ENCODE data around the gene SUPT3H.
"Not testable (repeated sequence)": the region's sequence is repeated elsewhere in the genome, so short reads cannot be mapped to it uniquely, and the experiment has no call there.

SUPT3H gene

GRCh38 chr6:45104429-45104828, 273.3 kb downstream of the SUPT3H start:
- DNase-seq, result no peak

GRCh38 chr6:45098256-45098655, 279.5 kb downstream of the SUPT3H start:
- no peak for DNase-seq

DNA sequence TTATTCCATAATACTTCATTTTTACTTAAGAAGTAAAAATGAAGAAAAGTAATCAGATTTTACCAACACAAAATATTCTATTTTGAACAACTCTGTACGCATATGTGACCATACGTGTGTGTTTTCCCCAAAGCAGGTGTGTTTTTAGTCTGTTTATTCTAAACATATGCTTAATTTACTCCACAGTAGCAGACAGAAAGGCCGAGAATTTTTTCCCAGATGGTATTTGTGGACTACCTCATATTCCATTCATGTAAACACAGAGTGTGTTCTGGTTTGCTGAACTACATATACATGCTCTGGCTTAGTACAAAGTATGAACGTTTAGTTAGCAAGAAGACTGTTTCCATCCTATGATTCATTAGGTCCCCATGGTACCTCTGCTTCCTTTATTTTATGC, 282.9 kb downstream of the SUPT3H start:
- DNase-seq, result no peak

GRCh38 chr6:45092135-45092534, 285.6 kb downstream of the SUPT3H start:
- no peak for DNase-seq

DNA sequence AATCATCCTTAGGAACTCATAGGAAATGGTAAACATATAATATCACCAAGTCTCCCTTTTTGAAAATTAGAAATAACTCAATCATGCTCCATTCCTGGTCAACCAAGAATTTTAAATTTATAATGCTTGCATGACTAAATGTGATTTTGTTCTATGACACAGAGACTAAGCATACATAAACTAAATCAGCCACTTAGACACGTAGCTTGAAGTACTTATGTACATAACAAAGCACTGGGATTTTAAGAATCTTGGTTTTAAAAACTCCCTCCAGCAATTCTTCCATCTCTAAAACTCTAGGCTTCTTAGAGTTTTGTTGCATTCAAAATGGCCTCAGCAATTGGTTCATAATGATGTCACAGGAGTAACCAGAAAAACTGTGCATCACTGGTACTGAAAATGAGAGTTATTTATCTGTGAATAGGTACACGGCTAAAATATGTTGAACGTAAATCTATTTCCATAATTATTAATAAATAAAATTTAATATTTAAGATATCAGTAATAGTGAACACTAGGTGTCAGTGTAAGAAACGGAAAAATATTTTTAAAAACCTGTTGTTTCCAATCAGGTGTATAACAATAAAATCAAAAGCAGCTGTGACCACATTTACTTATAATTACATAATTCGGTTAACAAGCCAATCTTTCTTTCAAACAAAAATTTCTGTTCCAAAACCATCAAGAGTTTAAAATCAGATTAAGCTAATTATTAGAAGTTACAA, 291.2 kb downstream of the SUPT3H start:
- DNase-seq, result no peak

DNA sequence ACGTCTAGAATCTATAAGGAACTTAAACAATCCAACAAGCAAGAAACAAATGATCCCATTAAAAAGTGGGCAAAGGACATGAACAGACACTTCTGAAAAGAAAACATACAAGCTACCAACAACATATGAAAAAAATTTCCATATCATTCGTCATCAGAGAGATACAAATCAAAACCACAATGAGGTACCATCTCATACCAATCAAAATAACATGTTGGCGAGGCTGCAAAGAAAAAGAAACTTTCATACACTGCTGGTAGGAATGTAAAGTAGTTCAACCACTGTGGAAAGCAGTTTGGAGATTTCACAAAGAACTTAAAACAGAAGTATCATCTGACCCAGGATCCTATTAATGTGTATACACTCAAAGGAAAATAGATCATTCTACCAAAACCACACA, 293.5 kb downstream of the SUPT3H start:
- no peak for DNase-seq

DNA sequence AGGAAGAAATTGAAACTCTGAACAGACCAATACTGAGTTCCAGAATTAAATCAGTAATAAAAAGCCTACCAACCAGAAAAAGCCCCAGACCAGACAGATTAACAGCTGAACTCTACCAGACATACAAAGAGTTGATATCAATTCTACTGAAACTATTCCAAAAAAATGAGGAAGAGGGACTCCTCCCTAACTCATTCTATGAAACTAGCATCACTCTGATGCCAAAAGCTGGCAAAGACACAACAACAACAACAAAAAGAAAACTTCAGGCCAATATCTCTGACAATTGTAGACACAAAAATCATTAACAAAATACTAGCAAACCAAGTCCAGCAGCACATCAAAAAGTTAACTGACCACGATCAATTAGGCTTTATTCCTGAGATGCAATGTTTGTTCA, 295.6 kb downstream of the SUPT3H start:
- DNase-seq, result no peak

- no peak for DNase-seq
Observed at GRCh38 chr6:45081634-45082033, 296.1 kb downstream of the SUPT3H start.

DNA sequence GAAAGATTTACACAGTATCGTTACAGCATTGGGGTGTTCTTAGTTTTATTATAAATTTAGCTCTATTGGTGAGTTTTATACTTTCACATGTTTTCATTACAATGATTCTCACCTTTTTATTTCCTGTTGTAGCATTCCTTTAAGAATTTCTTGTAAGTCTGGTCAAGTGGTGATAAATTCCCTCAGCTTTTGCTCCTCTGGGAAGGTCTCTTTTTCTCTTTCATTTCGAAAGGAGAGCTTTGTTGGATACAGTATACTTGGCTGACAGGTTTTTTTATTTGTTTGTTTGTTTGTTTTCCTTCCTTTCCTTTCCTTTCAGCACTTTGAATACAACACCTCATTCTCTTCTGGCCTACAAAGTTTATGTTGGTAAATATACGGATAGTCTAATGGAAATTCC, 299.3 kb downstream of the SUPT3H start:
- no peak for DNase-seq

GRCh38 chr6:45076217-45076930, 301.4 kb downstream of the SUPT3H start:
- no peak for DNase-seq

GRCh38 chr6:45075246-45075645, 302.5 kb downstream of the SUPT3H start:
- DNase-seq, result no peak

DNA sequence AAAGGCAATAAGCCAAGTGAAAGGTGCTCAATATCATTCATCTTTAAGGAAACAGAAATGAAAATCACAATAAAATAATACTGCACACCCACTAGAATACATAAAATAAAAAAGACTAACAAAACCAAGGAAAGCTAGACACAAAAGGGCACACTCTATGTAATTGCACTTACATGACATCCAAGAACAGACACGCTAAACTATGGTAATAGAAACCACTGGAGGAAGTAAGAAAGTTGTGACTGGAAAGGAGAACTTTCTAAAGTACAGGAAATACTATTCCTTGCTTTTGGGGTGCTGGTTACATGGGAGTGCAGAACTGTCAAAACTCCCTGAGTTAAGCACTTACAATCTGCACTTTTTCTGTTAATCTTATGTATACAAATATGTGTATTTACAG, 303.3 kb downstream of the SUPT3H start:
- DNase-seq, result no peak

DNA sequence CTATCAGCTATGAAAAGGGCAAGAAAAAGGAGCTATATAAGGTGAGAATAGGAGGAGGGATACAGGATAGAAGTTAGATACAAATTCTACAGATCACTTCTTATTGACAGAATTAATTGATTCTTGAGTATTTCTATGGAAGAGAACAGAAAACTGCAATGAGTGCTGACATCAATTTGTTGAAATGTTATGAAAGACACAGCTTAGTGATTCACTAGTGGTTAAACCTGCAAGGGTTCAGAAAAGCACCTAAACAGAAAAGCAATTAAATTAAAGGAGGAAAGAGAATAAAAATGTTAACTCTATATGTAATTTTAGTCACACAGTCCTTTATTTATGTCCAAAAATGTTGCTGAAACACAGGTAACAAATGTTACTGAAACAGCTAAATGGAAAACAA, 304.0 kb downstream of the SUPT3H start:
- DNase-seq, result no peak

DNA sequence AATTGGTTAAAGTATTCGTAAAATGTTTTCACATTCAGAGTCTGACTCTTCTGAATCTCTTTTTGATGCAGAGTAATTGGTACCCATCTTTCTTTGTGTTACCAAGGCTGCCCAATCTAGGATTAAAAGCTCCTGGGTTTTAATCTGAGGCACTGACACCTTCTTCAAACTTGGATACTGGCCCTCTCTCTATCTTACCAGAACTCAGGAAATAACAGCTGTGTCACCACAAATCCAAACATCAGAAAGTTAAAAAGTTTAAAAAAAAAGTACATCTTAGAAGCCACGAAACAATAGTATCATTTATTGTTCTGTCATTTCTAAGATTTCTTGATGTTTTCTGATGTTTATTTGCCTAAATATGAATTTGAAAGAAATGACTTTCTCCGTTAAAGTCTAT, 305.1 kb downstream of the SUPT3H start:
- no peak for DNase-seq

DNA sequence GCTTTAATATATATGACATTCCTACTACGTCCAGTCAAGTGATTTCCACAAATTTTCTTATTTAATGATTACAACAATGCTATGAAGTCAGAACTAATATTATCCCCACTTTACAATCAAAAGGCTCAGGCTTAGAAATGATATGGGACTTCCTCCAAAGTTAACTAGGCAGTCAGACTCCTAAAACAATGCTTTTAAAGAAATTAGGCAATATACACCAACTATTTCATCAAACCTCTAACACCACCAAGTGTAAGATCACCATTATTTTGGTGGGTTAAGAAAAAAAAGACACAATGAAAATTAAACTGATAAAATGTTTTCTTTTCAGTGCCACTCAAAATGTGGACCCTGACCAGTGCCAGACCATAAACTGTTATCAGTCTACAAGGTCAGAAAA, 305.7 kb downstream of the SUPT3H start:
- DNase-seq, result no peak

- DNase-seq, result no peak
Observed at GRCh38 chr6:45069091-45069490, 308.6 kb downstream of the SUPT3H start.

DNA sequence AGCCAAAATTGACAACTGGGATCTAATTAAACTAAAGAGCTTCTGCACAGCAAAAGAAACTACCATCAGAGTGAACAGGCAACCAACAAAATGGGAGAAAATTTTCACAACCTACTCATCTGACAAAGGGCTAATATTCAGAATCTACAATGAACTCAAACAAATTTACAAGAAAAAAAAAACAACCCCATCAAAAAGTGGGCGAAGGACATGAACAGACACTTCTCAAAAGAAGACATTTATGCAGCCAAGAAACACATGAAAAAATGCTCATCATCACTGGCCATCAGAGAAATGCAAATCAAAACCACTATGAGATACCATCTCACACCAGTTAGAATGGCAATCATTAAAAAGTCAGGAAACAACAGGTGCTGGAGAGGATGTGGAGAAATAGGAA, 310.3 kb downstream of the SUPT3H start:
- not testable (repeated sequence) for DNase-seq

DNA sequence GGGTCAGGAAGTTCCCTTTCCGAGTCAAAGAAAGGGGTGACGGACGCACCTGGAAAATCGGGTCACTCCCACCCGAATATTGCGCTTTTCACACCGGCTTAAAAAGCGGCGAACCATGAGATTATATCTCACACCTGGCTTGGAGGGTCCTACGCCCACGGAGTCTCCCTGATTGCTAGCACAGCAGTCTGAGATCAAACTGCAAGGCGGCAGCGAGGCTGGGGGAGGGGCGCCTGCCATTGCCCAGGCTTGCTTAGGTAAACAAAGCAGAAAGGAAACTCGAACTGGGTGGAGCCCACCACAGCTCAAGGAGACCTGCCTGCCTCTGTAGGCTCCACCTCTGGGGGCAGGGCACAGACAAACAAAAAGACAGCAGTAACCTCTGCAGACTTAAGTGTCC, 315.1 kb downstream of the SUPT3H start:
- not testable (repeated sequence) for DNase-seq

DNA sequence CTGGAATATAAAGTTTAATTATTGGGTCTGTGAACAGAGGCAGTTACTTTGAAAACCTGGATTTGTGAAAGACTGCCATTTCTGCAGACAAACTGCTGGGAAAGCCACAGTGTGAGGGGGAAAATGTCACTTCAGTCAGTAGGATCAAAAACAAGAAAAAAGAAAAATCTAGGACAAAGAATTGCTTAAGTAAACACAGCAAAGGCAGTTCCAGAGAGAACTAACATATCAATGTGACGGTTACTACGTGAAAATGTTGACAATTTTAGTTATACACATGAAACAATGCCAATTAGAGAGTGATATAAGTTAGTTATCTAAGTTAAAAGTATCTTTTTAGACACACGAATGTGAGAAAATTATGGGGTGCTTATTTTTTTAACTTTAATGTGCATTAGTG, 320.0 kb downstream of the SUPT3H start:
- no peak for DNase-seq

DNA sequence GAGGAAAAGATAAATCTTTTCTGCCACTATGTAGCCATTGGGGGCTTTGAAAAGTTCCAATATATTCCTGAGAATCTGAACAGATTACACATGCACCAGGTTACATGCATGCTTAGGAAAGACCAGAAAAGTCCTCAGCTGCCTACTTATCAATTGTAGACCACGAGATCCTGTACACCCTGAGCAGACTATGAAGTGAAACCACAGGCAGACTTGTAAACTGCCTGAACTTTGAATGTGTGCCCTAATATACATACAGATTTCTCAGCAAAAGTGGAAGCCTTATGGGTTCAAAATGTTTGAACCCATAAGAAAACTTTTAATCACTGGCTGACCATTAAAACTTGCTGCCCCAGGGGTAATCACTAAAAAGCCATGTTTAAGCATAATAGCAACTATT, 323.1 kb downstream of the SUPT3H start:
- DNase-seq, result no peak

- no peak for DNase-seq
Observed at GRCh38 chr6:45052325-45052724, 325.4 kb downstream of the SUPT3H start.

DNA sequence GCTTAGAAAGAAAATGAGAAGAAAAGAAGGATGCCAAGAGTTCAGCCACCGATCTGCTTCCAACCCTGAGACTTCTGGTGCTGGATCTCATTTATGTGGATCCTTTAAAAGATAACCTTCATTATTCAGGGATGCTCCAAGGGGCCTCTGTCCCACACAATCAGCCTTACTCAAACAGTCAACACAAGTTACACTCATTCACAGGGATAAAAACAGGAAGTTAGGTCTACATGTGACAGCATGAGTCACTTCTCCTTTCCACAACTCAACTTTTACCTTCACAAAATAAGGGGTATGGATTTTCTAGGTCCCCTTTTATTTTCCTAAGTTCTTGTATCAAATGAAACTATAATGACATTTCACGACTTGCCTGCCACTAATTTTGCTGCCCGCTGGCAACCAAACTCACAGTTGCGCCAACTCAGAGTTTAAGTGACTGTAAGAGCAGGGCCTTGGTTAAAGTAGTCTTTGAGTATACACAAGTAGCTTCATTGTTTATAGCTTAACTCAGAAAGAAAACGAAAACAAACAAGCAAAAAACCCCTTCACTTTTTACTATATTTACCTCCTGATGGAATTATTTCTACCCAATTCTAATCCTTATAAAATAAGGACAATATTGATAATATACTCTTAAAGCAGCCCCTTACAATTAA, 328.4 kb downstream of the SUPT3H start:
- DNase-seq, result no peak

DNA sequence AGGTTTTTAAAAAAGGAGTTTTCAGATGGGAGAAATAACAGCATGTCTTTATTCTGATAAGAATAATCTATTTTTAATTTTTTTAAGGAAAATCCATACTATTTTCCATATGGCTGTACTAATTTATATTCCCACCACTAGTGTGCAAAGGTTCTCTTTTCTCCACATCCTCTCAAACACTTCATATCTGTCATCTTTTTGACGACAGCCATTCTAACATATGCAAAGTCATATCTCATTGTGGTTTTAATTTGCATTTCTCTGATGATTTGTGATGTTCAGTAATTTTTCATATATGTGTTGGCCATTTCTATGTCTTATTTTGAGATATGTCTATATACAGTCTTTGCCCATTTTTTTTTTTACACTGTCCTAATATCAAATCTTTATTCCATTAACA, 330.2 kb downstream of the SUPT3H start:
- no peak for DNase-seq

DNA sequence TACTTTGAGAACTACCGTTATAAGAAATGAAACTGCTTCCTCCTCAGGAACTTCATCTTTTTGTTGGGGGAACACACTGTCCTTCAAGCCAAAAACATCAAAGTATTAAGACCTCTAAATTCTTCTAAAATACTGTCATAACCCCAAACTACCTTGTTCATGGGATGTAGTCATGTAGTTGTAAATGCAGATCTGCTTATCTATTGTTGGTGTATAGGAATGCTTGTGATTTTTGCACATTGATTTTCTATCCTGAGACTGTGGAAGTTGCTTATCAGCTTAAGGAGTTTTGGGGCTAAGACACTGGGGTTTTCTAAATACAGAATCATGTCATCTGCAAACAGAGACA, 332.5 kb downstream of the SUPT3H start:
- DNase-seq, result no peak
